T-helper 2 cell treated with Interferon-gamma antibody and Interleukin-4, amounts not matched to agents 100 ng/mL and 5 ng/mL, for 36 hours (primary cell): ENCODE results near the gene PAK1. TPM values are rescaled to one million over a fixed set of nuclear protein-coding genes. Genes with fewer than 3 reads are reported as not detected.

Experiments
- total RNA-seq: library from RNA; stranded (reverse); gene quantifications from 2 replicates; pipeline ENCODE4 v1.2.3, GENCODE V29; 2022

PAK1 gene
- total RNA-seq, 1 donor from 2014 or later, result 46.5 TPM

Other genes with a start within 250 kb of the PAK1 start
- not detected in 2 replicates for gene GDPD4, start 172.4 kb downstream of the PAK1 start, total RNA-seq
- gene AQP11, start 115.9 kb upstream of the PAK1 start, total RNA-seq, result 0.95 and 1.1 TPM in 2 replicates
- 109 and 114 TPM in 2 replicates for gene CLNS1A, start 163.7 kb upstream of the PAK1 start, total RNA-seq